Stimulated activated effector memory CD8-positive, alpha-beta T cell treated with anti-CD3 and anti-CD28 coated beads, Interleukin-12 subunit alpha, Interleukin-12 subunit beta, amount 100 ng/mL, for 72 hours (primary cell): ENCODE data around the gene CD8B2.
"Not testable (repeated sequence)": the region's sequence is repeated elsewhere in the genome, so short reads cannot be mapped to it uniquely, and the experiment has no call there.

Experiments
- ATAC-seq: fragments of 150-1000 bp; cut with Tn5 transposase; 2 replicates; pipeline ENCODE4 v1.10.0; 2021
- DNase-seq, 2 donors: peaks; one replicate each; pipeline ENCODE4 v3.0.0; 2021 to 2022; ENCODE audit warnings: low spot score in 2 of 2
- H3K27ac Mint-ChIP-seq: one replicate; pipeline ENCODE4 v1.8.0; 2022; ENCODE audit warnings: mild to moderate bottlenecking, mixed read lengths
- H3K36me3 Mint-ChIP-seq: one replicate; pipeline ENCODE4 v1.8.0; 2022; ENCODE audit warnings: mild to moderate bottlenecking, mixed read lengths
- H3K4me1 Mint-ChIP-seq: one replicate; pipeline ENCODE4 v1.8.0; 2022; ENCODE audit warnings: mixed read lengths
- H3K4me3 Mint-ChIP-seq: one replicate; pipeline ENCODE4 v1.8.0; 2022; ENCODE audit warnings: mild to moderate bottlenecking, mixed read lengths
- H3K9me3 Mint-ChIP-seq: one replicate; pipeline ENCODE4 v1.8.0; 2022; ENCODE audit warnings: mixed read lengths

Gene CD8B2

GRCh38 chr2:106504787-106505186, 17.6 kb downstream of the CD8B2 start:
- H3K9me3 Mint-ChIP-seq, H3K4me3 Mint-ChIP-seq, DNase-seq, H3K36me3 Mint-ChIP-seq, H3K27ac Mint-ChIP-seq, H3K4me1 Mint-ChIP-seq: not testable (repeated sequence)
- peak; percentile 14 for ATAC-seq

GRCh38 chr2:106506002-106506687, 19.0 kb downstream of the CD8B2 start:
- H3K4me1 Mint-ChIP-seq, H3K27ac Mint-ChIP-seq, H3K9me3 Mint-ChIP-seq, H3K4me3 Mint-ChIP-seq, H3K36me3 Mint-ChIP-seq, DNase-seq: not testable (repeated sequence)
- peak; percentile 36 for ATAC-seq

GRCh38 chr2:106508660-106509373, 21.7 kb downstream of the CD8B2 start:
- peaks cover 10% of the 10 kb centered on the region for H3K4me1 Mint-ChIP-seq
- H3K36me3 Mint-ChIP-seq, H3K27ac Mint-ChIP-seq, H3K4me3 Mint-ChIP-seq, H3K9me3 Mint-ChIP-seq, ATAC-seq, DNase-seq: not testable (repeated sequence)

- ATAC-seq, H3K9me3 Mint-ChIP-seq, DNase-seq, H3K27ac Mint-ChIP-seq, H3K36me3 Mint-ChIP-seq, H3K4me3 Mint-ChIP-seq: not testable (repeated sequence)
- peaks cover 10% of the 10 kb centered on the region for H3K4me1 Mint-ChIP-seq
Observed at GRCh38 chr2:106509374-106509770, 22.2 kb downstream of the CD8B2 start.

- DNase-seq, H3K9me3 Mint-ChIP-seq, ATAC-seq, H3K27ac Mint-ChIP-seq, H3K36me3 Mint-ChIP-seq, H3K4me3 Mint-ChIP-seq: not testable (repeated sequence)
- peaks cover 10% of the 10 kb centered on the region for H3K4me1 Mint-ChIP-seq
Observed at GRCh38 chr2:106510791-106511190, 23.6 kb downstream of the CD8B2 start.

GRCh38 chr2:106511476-106511901, 24.3 kb downstream of the CD8B2 start:
- Mint-ChIP-seq H3K4me3 (peak overlapping the region; percentile 42), H3K4me1 (peaks cover 10% of the 10 kb centered on the region), H3K27ac (peak overlapping the region; percentile 35)
- DNase-seq, H3K9me3 Mint-ChIP-seq, H3K36me3 Mint-ChIP-seq: not testable (repeated sequence)
- ATAC-seq = peak; percentile 67

- H3K36me3 Mint-ChIP-seq, H3K9me3 Mint-ChIP-seq, DNase-seq: not testable (repeated sequence)
- Mint-ChIP-seq H3K4me3 (peak overlapping the region; percentile 42), H3K4me1 (peaks cover 10% of the 10 kb centered on the region), H3K27ac (peak overlapping the region; percentile 35)
- peak; percentile 5 for ATAC-seq
Observed at GRCh38 chr2:106511934-106512333, 24.8 kb downstream of the CD8B2 start.

- not testable (repeated sequence) for H3K27ac Mint-ChIP-seq, DNase-seq, H3K9me3 Mint-ChIP-seq, H3K36me3 Mint-ChIP-seq, ATAC-seq, H3K4me3 Mint-ChIP-seq
- peaks cover 10% of the 10 kb centered on the region for H3K4me1 Mint-ChIP-seq
Observed at GRCh38 chr2:106513391-106513790, 26.2 kb downstream of the CD8B2 start.

- not testable (repeated sequence) for H3K27ac Mint-ChIP-seq, H3K4me3 Mint-ChIP-seq, ATAC-seq, DNase-seq, H3K9me3 Mint-ChIP-seq, H3K36me3 Mint-ChIP-seq
- H3K4me1 Mint-ChIP-seq = peaks cover 10% of the 10 kb centered on the region
Observed at GRCh38 chr2:106514827-106515226, 27.7 kb downstream of the CD8B2 start.

- Mint-ChIP-seq H3K36me3 (no peaks in the 10 kb centered on the region), H3K4me3 (no peak overlapping the region), H3K4me1 (peaks cover 10% of the 10 kb centered on the region), H3K27ac (no peak overlapping the region), H3K9me3 (no peaks in the 10 kb centered on the region)
- ATAC-seq = no peak
- DNase-seq = no peak
Observed at GRCh38 chr2:106516436-106516835, 29.3 kb downstream of the CD8B2 start.

- DNase-seq (no peak), ATAC-seq (no peak)
- Mint-ChIP-seq H3K36me3 (no peaks in the 10 kb centered on the region), H3K9me3 (no peaks in the 10 kb centered on the region), H3K4me3 (no peak overlapping the region), H3K27ac (no peak overlapping the region), H3K4me1 (peaks cover 7% of the 10 kb centered on the region)
Observed at GRCh38 chr2:106516864-106517263, 29.7 kb downstream of the CD8B2 start.

GRCh38 chr2:106517329-106517728, 30.2 kb downstream of the CD8B2 start:
- H3K9me3 Mint-ChIP-seq = no peaks in the 10 kb centered on the region
- DNase-seq (no peak), ATAC-seq (no peak)
- no peaks in the 10 kb centered on the region for H3K36me3 Mint-ChIP-seq
- H3K27ac Mint-ChIP-seq = no peak overlapping the region
- H3K4me1 Mint-ChIP-seq = peaks cover 2% of the 10 kb centered on the region
- no peak overlapping the region for H3K4me3 Mint-ChIP-seq

- no peaks in the 10 kb centered on the region for H3K4me1 Mint-ChIP-seq
- DNase-seq = no peak
- no peaks in the 10 kb centered on the region for H3K36me3 Mint-ChIP-seq
- H3K4me3 Mint-ChIP-seq = no peak overlapping the region
- ATAC-seq = no peak
- H3K27ac Mint-ChIP-seq = no peak overlapping the region
- no peaks in the 10 kb centered on the region for H3K9me3 Mint-ChIP-seq
Observed at GRCh38 chr2:106519767-106520166, 32.6 kb downstream of the CD8B2 start.

- no peaks in the 10 kb centered on the region for H3K36me3 Mint-ChIP-seq
- H3K9me3 Mint-ChIP-seq = no peaks in the 10 kb centered on the region
- no peak overlapping the region for H3K27ac Mint-ChIP-seq
- H3K4me1 Mint-ChIP-seq = no peaks in the 10 kb centered on the region
- DNase-seq (no peak), ATAC-seq (no peak)
- H3K4me3 Mint-ChIP-seq = no peak overlapping the region
Observed at GRCh38 chr2:106521016-106521415, 33.9 kb downstream of the CD8B2 start.

- no peak for DNase-seq
- H3K36me3 Mint-ChIP-seq = no peaks in the 10 kb centered on the region
- no peaks in the 10 kb centered on the region for H3K4me1 Mint-ChIP-seq
- H3K9me3 Mint-ChIP-seq = no peaks in the 10 kb centered on the region
- ATAC-seq = no peak
- H3K4me3 Mint-ChIP-seq = no peak overlapping the region
- no peak overlapping the region for H3K27ac Mint-ChIP-seq
Observed at GRCh38 chr2:106523976-106524665, 37.0 kb downstream of the CD8B2 start.

- Mint-ChIP-seq H3K4me1 (no peaks in the 10 kb centered on the region), H3K36me3 (no peaks in the 10 kb centered on the region), H3K27ac (no peak overlapping the region), H3K4me3 (no peak overlapping the region), H3K9me3 (no peaks in the 10 kb centered on the region)
- DNase-seq (no peak), ATAC-seq (no peak)
Observed at GRCh38 chr2:106530866-106531265, 43.7 kb downstream of the CD8B2 start.
